ENCODE data around the gene ZNF862.

GRCh38 chr7:149797771-149798170, 40.4 kb upstream of the ZNF862 start:
- TF ChIP-seq CTCF (conservative IDR thresholded peaks at IDR 0.05; ENCODE audit: low read length) (no peak), EZH2phosphoT487 (IDR thresholded peaks at IDR 0.05; ENCODE audit: borderline replicate concordance) (no peak)
